Body of pancreas (tissue), 4 donors: ENCODE data around the gene SALL3. TPM values are rescaled to one million over a fixed set of nuclear protein-coding genes. Genes with fewer than 3 reads are reported as not detected.

Experiments
- ATAC-seq: fragments of 150-250 bp; one replicate; pipeline ENCODE4 v1.9.1; 2016
- DNase-seq, 4 donors: peaks; one replicate each; pipeline ENCODE4 v3.0.0-alpha.2; 2019
- H3K27ac ChIP-seq, 4 donors: fragments of 200-600 bp; sonication (generic); 1 replicate in 3 of 4; 2 replicates in 1 of 4; pipeline versions ENCODE4 v1.5.1 to v1.6.1; 2016 to 2019; ENCODE audit warnings: mild to moderate bottlenecking in 1 of 4, mixed read lengths in 1 of 4, moderate library complexity in 1 of 4
- H3K27me3 ChIP-seq, 2 donors: fragments of 200-600 bp; sonication (generic); one replicate each; pipeline ENCODE4 v1.6.0; 2016; ENCODE audit warnings: mild to moderate bottlenecking in 1 of 2
- H3K36me3 ChIP-seq, 2 donors: fragments of 200-600 bp; sonication (generic); replicated peaks in 1 of 2; 2 replicates each; pipeline ENCODE4 v1.5.1; 2016; ENCODE audit warnings: low read depth in 2 of 2; ENCODE audit not compliant: insufficient read depth in 1 of 2
- H3K4me1 ChIP-seq: fragments of 200-600 bp; sonication (generic); one replicate; pipeline ENCODE4 v1.6.0; 2016
- H3K4me3 ChIP-seq, 2 donors: fragments of 200-600 bp; sonication (generic); 1 replicate in 1 of 2; 2 replicates in 1 of 2; pipeline ENCODE4 v1.5.1; 2016 to 2019
- H3K9me3 ChIP-seq, 3 donors: fragments of 200-600 bp; sonication (generic); 1 replicate in 2 of 3; 2 replicates in 1 of 3; pipeline ENCODE4 v1.5.1; 2016
- CTCF ChIP-seq, 7 experiments: fragments of 450-650 bp in 4 of 7; fragments of 200-600 bp in 3 of 7; sonication (generic) in 3 of 7; IDR thresholded peaks; one replicate each; pipeline ENCODE4 v1.5.1; 2016 to 2019; ENCODE audit warnings: antibody characterized with exemption in 7 of 7
- POLR2A ChIP-seq, 3 donors: fragments of 450-650 bp; IDR thresholded peaks; one replicate each; pipeline ENCODE4 v1.6.1; 2016; ENCODE audit warnings: antibody characterized with exemption in 3 of 3, mild to moderate bottlenecking in 2 of 3
- WGBS, 2 donors: methylation state at CpG; one replicate each; pipeline ENCODE4 v1.1.5; 2017; 5-methylcytosine and 5-hydroxymethylcytosine counted together
- intact Hi-C: fragments of 100-400 bp; cut with DNase I; formaldehyde crosslinking; loops from one replicate; pipeline ENCODE4 v1.15.1; 2023
- total RNA-seq, 2 donors: library from RNA; depleted of rRNA; stranded (reverse); fragments of >200 nt; gene quantifications; one replicate each; pipeline ENCODE4 v1.1.0, GENCODE V29; 2016

SALL3 gene
- total RNA-seq, 2 donors from 2014 or later = not detected

GRCh38 chr18:78972385-78972918 is 7.2 kb upstream of the SALL3 start:
- Histone ChIP-seq H3K4me1 (peaks cover 18% of the 10 kb centered on the region), H3K36me3 (no peaks in the 10 kb centered on the region), H3K4me3 (no peak overlapping the region), H3K27me3 (peaks cover 0 to 15% of the 10 kb centered on the region in 2 donors), H3K27ac (no peak overlapping the region), H3K9me3 (no peaks in the 10 kb centered on the region)
- ATAC-seq (no peak), DNase-seq (no peak)
- intact Hi-C loops = no loop called here
- no peak for TF ChIP-seq CTCF (IDR thresholded peaks at IDR 0.05)
- no peak for TF ChIP-seq POLR2A (IDR thresholded peaks at IDR 0.05)
- 42 to 57% methylated on average over 15 to 16 of the region's 16 CpGs for WGBS, 2 donors

GRCh38 chr18:78972930-78973331 is 6.7 kb upstream of the SALL3 start:
- Histone ChIP-seq H3K4me1 (peaks cover 18% of the 10 kb centered on the region), H3K27me3 (peaks cover 0 to 15% of the 10 kb centered on the region in 2 donors), H3K27ac (no peak overlapping the region), H3K4me3 (no peak overlapping the region), H3K9me3 (no peaks in the 10 kb centered on the region), H3K36me3 (no peaks in the 10 kb centered on the region)
- intact Hi-C loops = no loop called here
- no peak for DNase-seq
- 5% methylated on average over 12 to 31 of the region's 31 CpGs for whole genome bisulfite sequencing, 2 donors
- no peak for ATAC-seq
- no peak for TF ChIP-seq CTCF (IDR thresholded peaks at IDR 0.05)
- no peak for TF ChIP-seq POLR2A (IDR thresholded peaks at IDR 0.05)

- ATAC-seq = no peak
- intact Hi-C loops = no loop called here
- TF ChIP-seq POLR2A (IDR thresholded peaks at IDR 0.05) = no peak
- no peak for TF ChIP-seq CTCF (IDR thresholded peaks at IDR 0.05)
- H3K36me3 ChIP-seq = no peaks in the 10 kb centered on the region
- no peaks in the 10 kb centered on the region for H3K9me3 ChIP-seq
- DNase-seq = no peak
- WGBS, 2 donors = 5% methylated on average over 70 of the region's 82 CpGs; no CpG with 5 or more reads in 1 of the 2 donors
- peaks cover 22% of the 10 kb centered on the region for H3K4me1 ChIP-seq
- H3K4me3 ChIP-seq = no peak overlapping the region
- peaks cover 0 to 15% of the 10 kb centered on the region in 2 donors for H3K27me3 ChIP-seq
- H3K27ac ChIP-seq = no peak overlapping the region
Observed at GRCh38 chr18:78973357-78974083, 6.1 kb upstream of the SALL3 start.

- TF ChIP-seq CTCF (IDR thresholded peaks at IDR 0.05) = no peak
- TF ChIP-seq POLR2A (IDR thresholded peaks at IDR 0.05) = no peak
Observed at GRCh38 chr18:78974115-78974761, 5.4 kb upstream of the SALL3 start.

More at GRCh38 chr18:78974115-78974761, 5.4 kb upstream of the SALL3 start:
- DNase-seq = no peak
- Histone ChIP-seq H3K4me1 (peaks cover 27% of the 10 kb centered on the region), H3K36me3 (no peaks in the 10 kb centered on the region), H3K27me3 (peaks cover 0 to 15% of the 10 kb centered on the region in 2 donors), H3K27ac (no peak overlapping the region), H3K9me3 (no peaks in the 10 kb centered on the region), H3K4me3 (no peak overlapping the region)
- ATAC-seq = no peak
- intact Hi-C loops = no loop called here
- 2 to 4% methylated on average over 23 to 77 of the region's 77 CpGs for WGBS, 2 donors
